Hair follicular keratinocyte (primary cell): Measurements from ENCODE around the gene SLC25A23. TPM values are rescaled to one million over a fixed set of nuclear protein-coding genes. Genes with fewer than 3 reads are reported as not detected.

Experiments
- total RNA-seq: library from RNA; depleted of rRNA; stranded (reverse); fragments of >200 nt; gene quantifications from 2 replicates; pipeline ENCODE4 v1.2.3, GENCODE V29; 2015

The SLC25A23 gene
- total RNA-seq = 28.1 and 38.4 TPM in 2 replicates

DNA sequence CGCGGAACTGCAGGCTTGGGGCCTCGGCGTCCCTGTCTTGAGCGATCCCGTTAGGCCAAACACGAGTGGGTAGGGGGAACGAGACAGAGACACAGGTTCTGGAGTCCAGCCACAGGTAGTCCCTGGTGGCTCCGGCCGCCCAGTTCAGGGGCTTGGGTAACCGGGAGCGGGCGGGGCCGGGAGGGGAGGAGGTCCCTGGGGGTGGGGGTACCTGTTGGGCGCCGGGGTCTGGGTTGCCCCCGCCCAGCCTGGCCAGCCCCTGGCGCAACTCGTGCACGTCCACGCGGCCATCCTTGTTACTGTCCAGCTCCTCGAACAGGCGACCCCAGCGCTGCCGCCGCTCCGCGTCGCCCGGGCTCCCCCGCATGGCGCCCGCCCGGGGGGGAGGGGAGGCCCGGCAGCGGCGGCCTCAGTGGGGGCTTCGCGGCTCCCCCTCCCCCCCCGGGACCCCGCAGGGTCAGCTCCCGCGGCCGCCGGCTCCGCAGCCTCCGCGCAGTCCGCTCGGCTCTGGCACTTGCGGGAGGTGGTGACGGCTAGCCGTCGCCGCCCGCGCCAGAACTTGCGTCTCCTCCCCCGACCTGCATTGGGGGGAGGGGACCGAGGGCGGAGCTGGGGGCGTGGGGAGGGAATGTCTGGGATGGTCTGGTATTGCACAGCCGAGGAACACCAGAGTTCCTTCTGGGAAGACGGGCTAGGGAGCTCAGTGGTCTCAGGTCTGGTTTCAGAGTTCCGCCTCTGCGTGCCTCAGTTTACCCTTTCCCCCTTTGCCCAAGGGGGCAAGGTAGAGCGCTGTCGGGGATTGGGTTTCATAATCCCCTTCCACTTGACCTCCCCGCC, at the start of gene SLC25A23:
Gene SLC25A23, minus strand, starts transcription at position 531 of the 837 bp plus-strand sequence. Its CDS starts 164 bp downstream, at position 367.

DNA sequence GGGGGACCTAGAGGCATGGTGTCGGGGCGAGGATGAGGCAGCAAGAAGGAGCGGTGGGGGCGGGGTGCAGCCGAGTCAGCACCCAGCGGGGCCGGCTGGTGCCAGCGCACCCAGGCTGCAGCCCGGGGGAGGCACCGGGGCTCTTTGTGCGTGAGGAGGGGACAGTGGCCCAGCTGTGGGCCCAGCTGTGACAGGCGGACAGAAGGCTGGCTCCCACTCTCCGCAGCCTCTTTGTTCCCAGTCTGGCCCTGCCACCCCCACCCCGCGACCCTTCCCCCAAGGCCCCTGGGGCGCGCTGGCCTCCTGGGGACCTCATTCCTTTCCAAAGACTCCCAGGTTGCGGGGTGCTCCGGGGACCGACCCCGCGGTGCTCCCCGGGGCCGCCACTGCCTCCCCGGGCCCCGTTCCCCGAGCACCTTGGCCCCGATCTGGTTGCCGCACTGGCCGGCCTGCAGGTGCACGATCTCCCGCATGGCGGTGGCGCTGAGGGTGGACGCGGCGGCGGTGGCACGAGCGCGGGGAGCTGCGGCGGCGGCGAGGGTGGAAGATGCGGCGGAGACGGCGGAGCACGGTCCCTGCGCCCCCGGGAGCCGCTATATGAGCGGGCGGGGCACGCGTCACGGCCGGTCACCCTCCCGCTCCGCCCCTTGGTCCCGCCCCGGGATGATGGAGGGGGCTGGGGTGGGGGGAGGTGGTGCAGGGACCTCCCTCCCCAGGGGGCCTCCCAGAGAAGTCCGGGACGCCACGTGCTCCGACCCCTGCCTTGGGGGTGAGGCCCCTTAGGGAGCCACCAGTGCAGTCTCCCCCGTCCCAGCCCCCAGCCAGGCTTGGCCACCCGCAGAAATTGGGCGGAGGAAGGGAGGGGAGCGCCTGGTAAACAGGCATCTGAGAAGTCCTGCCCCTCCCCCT, 42.4 kb upstream of the SLC25A23 start, which contains the start of gene TUBB4A:
Gene TUBB4A, minus strand, starts transcription at position 570 of the 909 bp plus-strand sequence. Its CDS starts 97 bp downstream, at position 473.

DNA sequence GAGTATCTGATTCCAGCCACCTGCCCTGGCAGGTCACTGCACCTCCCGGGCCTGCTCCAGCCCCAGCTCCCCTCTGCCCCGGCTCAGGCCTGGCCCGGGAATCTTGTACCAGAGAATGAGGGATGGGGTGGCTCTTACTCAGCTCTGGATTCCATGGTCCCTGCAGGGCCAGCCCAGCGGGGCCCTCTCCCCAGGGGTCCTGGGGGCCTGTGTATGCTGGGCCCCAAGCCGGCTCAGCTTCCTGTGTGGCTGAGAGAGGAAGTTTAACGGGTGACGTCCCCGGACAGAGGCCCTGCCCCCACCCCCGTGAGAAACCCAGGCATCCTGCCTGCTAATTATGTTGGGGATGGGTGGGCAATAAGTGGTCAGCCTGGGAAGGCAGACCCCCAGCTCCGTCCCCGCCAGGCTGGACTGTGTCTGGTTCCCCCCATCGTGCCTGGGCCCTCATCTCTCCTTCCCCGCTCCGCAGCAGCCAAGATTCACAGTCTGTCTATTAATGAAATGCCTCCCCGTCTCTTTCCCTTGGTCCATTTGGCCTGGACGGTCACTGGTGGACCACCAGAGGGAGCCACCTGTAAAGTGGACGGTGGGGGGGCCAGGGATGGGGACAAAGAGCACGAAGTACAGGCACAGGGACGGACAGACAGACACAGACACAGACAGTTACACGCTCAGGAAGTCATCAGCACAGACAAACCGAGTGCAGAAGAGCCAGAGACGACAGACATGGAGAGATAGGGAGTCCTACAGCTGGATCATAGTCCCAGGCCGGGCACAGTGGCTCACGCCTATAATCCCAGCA, 22.1 kb upstream of the SLC25A23 start, which contains the start of gene DENND1C:
Gene DENND1C, minus strand, starts transcription at position 247 of the 802 bp plus-strand sequence. Its CDS starts 92 bp downstream, at position 155.

DNA sequence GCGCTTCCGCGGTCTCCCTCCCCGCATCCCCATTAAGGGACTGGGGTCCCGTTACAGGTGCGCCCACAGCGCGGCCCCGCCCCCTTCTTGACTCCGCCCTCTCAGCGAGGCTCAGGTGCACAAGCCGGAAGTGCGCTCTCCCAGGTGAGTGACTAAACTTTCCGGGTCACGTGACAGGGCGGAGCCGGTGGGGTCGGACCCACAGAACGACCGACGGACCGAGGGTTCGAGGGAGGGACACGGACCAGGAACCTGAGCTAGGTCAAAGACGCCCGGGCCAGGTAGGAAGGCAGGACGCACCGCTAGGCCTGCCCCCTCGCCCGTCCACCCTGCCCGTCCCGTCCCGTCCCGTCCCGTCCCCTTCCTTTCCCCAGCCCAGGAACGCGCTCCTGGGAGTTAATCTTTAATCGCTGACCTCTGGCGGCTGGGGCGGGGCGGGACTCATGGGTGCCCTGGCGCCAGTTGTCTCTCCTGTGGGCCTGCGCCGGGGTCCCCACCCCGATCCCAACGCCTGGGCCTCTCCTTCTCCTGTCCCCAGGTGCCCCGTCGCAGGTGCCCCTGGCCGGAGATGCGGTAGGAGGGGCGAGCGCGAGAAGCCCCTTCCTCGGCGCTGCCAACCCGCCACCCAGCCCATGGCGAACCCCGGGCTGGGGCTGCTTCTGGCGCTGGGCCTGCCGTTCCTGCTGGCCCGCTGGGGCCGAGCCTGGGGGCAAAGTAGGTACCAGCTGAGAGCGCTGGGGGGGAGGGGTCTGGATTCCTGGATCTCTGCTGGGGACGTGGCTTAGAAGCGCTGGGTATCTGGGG, 4.7 kb upstream of the SLC25A23 start, which contains the start of gene CRB3:
Gene CRB3, plus strand, starts transcription at position 202 of the 804 bp plus-strand sequence. Its CDS starts 431 bp downstream, at position 633.

DNA sequence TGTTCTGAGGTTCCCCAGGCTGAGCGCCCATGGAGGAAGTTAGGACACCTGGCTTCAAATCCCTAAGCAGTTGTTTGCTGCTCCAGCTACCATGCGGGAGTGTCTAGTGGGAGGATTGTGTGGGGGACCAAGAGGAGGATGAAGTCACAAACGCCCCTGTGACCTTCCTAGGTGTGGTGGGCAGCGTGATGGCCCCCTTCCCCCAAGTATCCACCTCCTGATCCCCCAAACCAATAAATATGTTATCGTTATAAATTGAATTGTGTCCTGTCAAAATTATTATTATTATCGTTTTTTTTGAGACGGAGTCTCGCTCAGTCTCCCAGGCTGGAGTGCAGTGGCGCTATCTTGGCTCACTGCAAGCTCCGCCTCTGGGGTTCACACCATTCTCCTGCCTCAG, 25.9 kb downstream of the SLC25A23 start, which contains the start of gene SLC25A41:
Gene SLC25A41, minus strand, starts transcription at position 101 of the 400 bp plus-strand sequence. Its CDS starts 70 bp downstream, at position 31.

DNA sequence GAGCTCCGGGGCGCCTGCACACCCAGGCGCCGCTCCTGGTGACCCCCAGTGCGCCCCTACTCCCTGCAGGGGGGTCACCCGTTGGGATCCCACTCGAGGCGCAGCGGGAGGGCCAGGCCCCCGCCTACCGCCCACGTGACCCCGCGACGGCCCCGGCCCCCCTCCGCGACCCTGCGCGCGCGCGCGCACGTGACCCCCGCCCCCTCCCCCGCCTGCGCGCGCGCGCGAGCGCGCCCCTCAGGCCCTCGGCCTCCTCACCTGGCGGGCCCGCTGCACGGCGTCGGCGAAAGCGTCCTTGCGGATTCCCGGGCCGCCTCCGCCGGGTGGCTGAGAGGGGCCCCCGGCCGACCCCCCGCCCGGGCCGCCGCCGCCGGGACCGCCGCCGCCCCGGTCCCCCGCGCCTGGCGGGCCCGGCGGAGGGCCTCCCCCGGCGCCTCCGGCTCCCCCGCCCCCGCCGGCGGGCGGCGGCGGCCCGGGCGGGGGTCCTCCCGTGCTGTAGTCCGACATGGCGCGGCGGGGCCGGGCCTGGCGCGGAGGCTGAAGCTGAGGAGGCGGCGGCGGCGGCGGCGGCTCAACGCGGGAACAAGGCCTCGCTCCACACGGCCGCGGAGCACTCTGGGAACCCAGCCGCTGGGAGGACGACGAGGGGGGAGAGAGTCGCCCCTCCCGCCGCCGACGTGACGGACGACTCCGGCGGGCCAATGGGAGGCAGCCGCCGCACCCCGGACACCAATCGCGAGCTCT, 35.2 kb downstream of the SLC25A23 start, which contains the start of gene KHSRP:
Gene KHSRP, minus strand, starts transcription at position 617 of the 744 bp plus-strand sequence. Its CDS starts 110 bp downstream, at position 507.

DNA sequence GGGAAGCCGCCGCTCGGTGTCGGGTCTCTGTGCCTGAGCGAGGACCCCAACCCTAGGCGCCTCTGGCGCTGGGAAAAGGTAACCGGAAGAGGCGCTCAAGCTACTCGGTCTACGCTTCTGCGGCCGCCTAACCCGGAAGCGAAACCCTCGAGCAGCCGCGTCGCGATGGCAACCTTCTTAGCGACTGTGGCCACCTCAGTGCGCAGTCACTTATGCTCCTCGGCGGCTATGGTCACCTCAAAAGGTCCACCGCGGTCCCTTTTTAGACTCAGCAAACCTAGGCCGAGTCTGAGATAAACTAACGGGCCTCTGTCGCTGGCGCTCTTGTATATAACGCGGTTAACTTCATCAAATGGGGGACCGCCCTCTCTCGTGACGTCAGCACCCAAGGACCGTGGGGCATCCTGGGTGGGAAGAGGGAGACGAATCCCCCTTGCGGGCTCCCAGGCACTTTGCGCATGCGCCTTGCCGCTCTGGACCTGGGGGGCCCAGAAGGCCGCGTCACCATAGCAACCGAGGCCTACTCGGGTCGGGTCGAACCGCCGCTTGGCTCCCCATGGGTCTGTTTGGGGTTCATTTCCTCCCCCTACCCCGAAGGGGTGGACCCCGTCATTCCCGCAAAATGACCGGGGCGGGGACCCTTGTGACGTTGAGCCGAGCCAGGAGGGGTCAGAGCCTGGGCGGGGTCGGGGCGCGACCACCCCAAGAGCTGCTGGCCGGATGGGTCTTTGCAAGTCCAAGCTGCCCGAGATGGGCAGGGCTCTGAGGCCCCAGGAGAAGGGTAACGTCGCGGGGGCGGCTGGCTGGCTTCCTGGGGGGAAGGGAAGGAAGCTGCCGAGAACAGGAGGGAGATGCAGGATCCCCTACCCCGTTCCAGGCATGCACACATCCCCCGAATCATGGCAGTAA, 66.3 kb downstream of the SLC25A23 start, which contains the start of gene GTF2F1:
Gene GTF2F1, minus strand, starts transcription at position 91 of the 909 bp plus-strand sequence. CDS start 169 bp downstream, outside the sequence.

Other genes with a start within 250 kb of the SLC25A23 start
- 14.4 and 15.3 TPM in 2 replicates for gene MLLT1, start 179.8 kb downstream of the SLC25A23 start, total RNA-seq
- not detected in 2 replicates for gene ACER1, start 126.2 kb downstream of the SLC25A23 start, total RNA-seq
- 154 and 157 TPM in 2 replicates for gene CLPP, start 98.3 kb downstream of the SLC25A23 start, total RNA-seq
- gene ALKBH7, start 87.0 kb downstream of the SLC25A23 start, total RNA-seq = 37.3 and 111 TPM in 2 replicates
- gene PSPN, start 83.9 kb downstream of the SLC25A23 start, total RNA-seq = 0.34 and 0.62 TPM in 2 replicates
- gene GTF2F1, start 66.6 kb downstream of the SLC25A23 start, total RNA-seq = 41.6 and 46.0 TPM in 2 replicates
- gene KHSRP, start 35.0 kb downstream of the SLC25A23 start, total RNA-seq = 121 and 168 TPM in 2 replicates
- gene SLC25A41, start 26.0 kb downstream of the SLC25A23 start, total RNA-seq = not detected in 2 replicates
- gene CRB3, start 4.5 kb upstream of the SLC25A23 start, total RNA-seq = 19.5 and 23.8 TPM in 2 replicates
- 0.11 TPM in 1 of 2 replicates, not detected in the other for gene DENND1C, start 22.0 kb upstream of the SLC25A23 start, total RNA-seq
- gene TUBB4A, start 42.5 kb upstream of the SLC25A23 start, total RNA-seq = not detected in 2 replicates
- gene TNFSF9, start 71.2 kb upstream of the SLC25A23 start, total RNA-seq = 31.5 and 32.5 TPM in 2 replicates
- gene CD70, start 131.4 kb upstream of the SLC25A23 start, total RNA-seq = 0.16 and 0.46 TPM in 2 replicates
- not detected in 2 replicates for gene TNFSF14, start 210.4 kb upstream of the SLC25A23 start, total RNA-seq